Posterior cingulate gyrus (tissue), 11 donors: ENCODE results near the gene LRBA.

Experiments used
- DNase-seq, 10 donors: peaks; one replicate each; pipeline versions ENCODE4 v3.0.0 to v3.0.0-alpha.2; 2020 to 2021; ENCODE audit warnings: mixed read lengths in 3 of 10
- intact Hi-C: fragments of 100-400 bp; cut with DNase I; formaldehyde crosslinking; loops from one replicate; pipeline ENCODE4 v1.15.1; 2023

The LRBA gene

DNA sequence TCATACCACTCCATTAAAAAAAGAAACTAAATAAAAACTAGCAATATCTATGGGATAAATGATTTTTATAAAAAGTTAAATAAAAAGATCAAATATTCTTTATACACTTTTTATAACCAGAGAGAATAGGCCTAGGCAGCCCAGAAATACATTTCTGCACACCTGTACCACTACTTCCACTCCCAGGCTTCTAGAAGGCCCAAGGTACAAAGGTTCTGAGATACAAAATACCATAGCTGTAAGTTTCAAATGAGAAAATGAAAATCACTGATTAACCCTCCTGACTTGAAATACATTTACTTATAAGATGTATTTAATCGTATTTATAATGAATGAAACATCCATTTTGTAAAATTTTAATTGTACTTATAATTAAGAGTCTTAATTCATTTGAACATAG is 659.7 kb downstream of the LRBA start:
- no peak for DNase-seq
- intact Hi-C loops, result no loop called here

DNA sequence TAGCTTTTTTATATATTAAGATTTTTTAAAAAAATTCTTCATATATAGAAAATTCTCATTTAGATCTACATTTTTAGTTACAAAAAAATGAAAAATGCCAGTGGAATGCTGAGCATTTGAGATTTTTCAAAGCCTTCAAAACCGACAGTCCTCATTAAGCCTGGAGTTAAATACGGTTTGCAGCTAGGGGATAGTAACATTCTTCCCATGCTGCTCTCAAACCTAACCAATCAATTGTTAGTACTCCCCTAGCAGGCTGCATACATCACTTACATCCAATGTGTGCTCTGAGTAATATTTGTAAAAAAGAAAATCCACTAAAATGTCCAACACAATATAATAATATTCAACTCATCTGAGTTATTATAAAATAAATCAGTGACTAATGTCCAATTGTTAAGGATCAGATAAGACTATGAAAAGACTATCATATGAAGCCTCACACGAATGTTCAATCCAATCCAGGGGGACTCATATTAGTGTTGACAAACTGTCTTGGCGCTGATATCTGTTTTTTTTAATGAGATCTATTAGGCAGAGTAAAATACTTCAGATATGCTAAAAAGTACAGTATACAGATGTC is 660.8 kb downstream of the LRBA start:
- intact Hi-C loops, result no loop called here
- DNase-seq, result no peak

DNA sequence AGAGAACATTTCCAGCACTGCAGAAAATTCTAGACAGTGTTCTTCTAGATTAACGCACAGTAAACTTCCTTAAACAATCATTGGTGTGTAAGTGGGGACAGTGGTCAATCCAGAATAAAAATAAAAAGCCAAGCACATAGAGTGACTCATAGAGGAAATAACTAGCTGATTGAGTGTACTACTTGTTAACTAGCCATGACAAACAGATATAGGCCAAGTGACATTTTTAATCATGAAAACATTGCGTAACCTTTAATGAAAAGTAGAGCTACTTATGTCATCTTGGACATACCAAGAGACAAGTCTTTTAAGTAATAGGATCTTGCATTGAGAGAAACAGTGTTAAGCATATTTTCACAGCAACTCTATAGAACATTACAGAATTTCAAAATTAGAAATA is 667.0 kb downstream of the LRBA start:
- intact Hi-C loops, result no loop called here
- no peak for DNase-seq

DNA sequence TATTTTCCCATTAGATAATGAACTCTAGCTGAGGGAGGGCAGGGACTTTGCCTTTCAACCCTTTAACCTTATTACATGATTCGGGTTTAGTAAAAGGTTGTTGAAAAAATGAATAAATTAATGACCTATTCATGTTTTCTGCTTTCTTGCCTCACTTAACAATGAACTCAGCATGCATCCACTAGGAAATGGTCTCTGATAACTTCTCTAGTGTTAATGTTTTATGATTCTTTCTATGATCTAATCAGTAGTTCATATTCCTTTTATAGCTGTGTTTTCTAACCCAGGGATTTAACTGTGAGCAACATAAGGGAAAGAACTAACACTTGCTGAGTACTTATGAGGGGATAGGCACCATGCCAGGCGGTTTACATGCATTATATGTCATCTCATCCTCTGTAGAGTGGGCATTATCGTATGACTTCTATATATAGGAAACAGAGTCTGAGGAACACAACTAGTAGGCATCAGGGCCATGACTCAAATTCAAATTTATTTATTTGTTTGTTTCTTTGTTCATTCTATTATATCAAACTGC is 669.8 kb downstream of the LRBA start:
- DNase-seq, result no peak
- intact Hi-C loops, result no loop called here

DNA sequence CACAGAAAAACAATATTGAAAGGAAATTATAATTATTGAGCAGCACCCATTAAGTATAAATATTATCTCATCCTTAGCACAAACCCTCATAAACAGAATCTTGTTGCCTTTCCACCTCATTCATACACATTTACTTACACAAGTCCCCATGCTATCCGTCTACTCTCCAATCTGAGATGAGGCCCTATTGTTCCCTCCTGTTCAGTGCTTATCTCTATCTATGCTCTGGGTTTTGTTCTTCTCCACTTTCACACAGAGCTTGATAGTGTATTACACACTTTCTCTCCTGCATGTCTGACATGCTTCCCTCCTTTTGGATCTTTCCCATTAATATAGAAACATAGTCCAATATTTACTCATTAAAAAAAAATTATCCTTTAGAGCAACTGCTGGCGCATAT is 671.3 kb downstream of the LRBA start:
- no peak for DNase-seq
- intact Hi-C loops, result no loop called here

DNA sequence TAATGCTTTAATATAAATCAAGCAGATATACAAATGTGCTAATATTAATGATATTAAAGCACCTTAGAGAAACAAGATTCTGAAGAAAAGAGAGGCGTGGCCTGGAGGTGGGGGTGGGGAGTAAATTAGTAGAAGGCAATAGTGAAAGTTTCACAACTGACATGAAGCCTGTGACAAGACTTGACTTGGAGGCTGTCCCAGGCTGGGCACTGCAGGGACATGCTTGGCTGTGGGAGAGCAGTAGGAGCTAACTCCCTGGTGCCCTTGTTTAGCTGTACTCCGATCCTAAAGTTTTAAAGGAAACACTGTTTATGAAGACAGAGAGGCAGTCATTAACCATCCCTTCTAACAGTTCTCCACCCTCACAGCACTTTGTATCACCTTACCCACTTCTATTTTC is 672.1 kb downstream of the LRBA start:
- intact Hi-C loops, result no loop called here
- DNase-seq, result peak in 1 of 10 donors; percentile 15

DNA sequence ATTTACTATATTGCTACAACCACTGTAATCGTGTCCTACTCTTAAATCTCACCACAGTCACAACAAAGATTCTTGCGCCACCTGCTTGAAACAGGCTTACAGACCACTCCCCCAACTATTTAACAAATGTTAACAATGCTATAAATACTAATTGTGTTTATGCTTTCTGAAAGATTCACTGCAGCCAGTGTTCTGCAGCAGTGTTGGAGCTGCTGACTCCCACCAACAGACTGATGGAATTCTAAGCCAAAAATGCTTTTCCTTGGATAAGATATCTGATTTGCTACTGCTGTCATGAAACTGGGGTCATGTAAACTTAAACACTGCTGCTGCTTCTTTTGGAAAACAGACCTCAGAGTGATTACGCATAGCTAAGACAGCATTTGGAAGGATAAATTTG is 677.4 kb downstream of the LRBA start:
- intact Hi-C loops, result no loop called here

DNA sequence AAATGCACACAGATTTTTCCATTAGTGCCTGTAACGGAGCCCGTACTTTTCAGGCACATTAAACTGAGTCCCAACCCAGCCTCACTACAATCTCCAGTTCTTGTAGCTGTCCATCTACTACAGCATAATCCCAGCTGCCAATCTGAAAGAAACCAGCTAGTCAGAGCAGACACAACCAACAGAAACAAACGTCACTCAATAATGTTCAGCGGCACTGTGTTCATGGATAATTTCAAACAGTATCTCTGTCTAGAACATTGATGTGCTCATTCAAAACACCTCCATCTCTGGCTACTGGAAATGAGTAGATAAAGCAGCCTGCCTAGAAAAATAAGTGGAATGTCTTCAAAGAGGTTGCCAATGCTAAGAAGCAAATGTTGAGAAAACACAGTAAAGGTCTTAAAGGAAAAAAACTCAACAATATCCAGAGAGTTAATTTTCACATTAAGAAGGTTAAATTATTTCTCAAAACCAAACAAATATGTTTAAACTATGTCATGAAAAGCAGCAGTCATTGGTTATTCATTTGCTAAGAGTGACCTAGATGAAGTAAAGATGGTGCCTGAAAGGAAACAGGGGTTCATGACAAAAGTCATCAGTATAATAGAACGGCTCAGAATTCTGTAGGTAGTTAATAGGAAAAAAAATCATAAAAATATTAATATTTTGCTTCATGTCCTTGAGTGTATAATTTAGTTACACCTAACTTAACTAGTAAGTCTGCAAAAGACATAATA is 678.2 kb downstream of the LRBA start:
- intact Hi-C loops, result no loop called here
- DNase-seq, result no peak

More for the DNA sequence above, 677.4 kb downstream of the LRBA start:
- DNase-seq, result no peak

DNA sequence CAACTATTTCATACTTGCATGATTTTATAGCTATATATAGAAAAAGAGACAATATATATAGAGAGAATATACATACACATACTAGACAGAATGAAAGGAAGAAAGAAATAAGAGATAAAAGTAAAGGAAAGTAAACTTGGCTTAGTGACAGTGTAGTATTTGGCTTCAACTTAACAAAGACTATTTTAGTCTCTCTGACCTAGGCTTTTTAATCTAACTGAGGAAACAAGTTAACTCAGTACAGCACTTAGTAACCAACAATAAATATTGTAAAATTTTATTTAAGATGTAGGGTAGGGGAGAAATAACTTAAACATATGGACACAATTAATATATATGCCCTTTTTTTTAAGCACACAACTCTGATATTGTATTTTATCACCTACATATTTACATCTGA is 682.1 kb downstream of the LRBA start:
- DNase-seq, result no peak
- intact Hi-C loops, result no loop called here

DNA sequence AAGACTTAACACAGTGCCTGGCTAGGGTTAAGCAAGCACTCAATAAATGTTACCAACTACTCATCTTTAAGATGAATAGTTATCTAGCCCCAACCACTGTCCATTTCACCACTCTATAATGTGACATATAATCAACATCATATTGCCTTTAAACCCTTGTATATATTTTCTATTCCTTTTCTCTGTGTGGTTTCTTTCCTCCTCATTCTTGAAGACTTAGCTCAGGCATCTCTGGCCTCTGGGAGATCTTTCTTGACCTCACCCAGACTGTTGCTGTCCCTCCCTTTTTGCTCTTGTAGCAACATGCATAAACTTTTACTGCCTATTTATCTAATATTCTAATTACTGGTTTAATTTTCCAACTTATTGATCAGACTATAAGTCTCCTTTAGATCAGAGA is 683.0 kb downstream of the LRBA start:
- no peak for DNase-seq
- intact Hi-C loops, result no loop called here

DNA sequence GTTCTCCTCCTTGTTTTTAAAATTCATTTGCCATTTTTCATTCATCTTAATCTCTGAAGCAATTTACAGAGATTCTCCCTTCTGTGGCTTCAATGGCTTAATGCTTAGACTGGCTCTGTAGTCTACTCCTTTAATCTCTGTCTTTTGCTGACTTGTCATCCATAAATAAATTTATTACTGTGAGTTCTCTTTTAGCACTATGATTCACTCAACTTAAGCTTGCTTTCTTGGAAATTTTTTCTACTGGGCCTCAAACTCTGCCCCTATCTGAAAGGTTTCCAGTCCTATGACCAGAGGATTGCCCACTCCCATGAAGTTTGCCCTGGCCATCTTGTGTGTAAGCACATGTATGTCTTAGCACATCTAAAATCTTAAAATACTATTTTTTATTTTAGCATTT is 685.7 kb downstream of the LRBA start:
- DNase-seq, result no peak
- intact Hi-C loops, result no loop called here

DNA sequence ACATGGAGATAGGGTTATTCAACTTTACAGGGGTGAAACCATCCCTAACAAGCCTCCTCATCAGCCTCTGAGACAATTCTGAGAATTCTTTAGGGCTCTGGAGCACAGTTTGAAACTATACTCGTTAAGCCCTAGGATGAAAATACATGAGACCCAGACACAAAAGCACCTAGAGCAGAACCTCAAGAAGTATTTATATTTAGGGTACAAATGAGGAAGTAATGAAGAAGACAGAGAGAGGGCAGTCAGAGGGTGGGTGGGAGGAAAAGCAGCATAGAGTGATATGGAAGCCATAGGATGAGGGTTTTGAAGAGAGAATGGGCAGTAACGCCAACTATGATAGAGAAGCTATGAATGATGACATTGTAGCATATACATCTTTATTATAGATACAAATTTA is 686.6 kb downstream of the LRBA start:
- intact Hi-C loops, result no loop called here
- no peak for DNase-seq

DNA sequence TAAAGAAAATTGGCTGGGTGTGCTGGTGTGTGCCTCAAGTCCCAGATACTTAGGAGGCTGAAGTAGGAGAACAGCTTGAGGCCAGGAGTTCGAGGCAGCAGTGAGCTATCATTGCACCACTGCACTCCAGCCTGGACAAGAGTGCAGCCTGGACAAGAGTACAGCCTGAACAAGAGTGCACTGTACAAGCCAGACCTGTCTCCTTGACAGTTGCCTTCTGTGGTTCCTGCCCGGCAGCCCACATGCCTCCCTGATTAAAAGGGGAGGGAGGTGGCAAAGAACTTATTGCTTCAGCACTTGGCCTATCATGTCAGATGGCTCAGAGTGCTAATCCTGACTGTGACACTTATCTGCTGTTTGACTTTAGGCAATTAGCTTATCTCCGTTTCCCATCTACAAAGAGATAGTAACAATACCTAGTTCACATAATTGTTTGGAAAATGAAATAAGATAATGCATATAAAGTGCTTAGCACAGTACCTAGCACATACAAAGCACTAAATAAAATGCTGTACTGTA is 687.8 kb downstream of the LRBA start:
- intact Hi-C loops, result no loop called here
- DNase-seq, result no peak

DNA sequence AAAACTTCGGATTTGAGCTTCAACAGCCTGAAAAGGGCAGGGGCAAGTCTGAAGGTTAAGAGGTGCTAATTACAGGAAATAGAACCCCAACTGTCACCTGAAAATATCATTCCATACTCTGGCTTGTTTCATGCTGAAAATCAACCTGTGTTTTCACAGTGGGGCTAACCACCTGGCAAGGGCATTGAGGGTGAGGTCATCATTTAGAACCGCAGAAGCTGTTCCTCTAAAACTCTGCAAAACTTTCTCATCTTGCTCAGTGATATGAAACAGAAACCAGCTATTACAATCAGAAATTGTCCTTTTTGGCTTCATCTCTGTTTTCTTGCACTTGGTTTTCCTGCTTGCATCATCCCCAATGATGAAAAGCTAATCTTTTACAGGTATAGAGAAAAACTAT is 689.2 kb downstream of the LRBA start:
- DNase-seq, result no peak

DNA sequence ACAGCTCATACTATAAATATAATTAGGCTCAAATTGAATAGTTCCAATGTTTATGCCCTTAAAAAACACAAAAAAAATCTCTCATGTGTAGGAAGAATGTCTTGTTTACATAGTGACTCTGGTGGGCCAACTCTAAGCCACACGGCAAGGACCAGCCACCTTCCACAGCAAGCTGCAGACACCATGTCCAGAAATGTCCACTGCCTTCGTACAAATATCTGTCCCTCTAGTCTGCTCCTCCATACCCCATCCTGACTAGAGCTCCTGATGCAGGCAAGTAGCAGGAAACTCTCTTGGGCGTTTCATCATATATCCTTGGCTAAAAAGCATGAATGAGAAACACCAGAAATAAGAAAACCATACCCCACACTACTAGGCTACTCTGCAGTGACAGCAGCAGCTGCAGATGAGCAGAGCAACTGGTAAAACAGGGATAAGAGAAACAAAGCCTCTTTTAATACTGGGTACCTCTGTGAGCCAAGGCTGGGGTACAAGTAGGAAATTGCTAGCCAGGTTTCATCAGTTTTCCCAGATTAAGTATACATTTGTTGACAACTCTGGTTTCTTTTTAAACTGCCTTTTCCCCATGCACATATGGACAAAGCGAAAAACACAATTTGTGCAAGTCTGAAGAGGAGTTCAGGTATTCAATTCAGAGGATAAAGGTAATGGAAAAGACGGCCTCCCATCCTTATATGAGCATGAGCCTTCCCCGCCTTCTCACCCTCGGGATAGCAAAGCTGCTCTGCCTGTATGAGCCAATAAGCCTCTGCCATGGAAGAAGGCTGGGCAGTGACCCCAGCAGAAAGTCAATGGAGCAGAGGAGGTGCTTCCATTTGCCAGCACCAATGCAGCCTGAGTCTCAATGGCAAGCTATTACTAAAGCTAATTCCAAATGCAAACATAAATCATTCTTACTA is 691.4 kb downstream of the LRBA start:
- no peak for DNase-seq
- intact Hi-C loops, result no loop called here

More for the DNA sequence above, 689.2 kb downstream of the LRBA start:
- intact Hi-C loops, result no loop called here

DNA sequence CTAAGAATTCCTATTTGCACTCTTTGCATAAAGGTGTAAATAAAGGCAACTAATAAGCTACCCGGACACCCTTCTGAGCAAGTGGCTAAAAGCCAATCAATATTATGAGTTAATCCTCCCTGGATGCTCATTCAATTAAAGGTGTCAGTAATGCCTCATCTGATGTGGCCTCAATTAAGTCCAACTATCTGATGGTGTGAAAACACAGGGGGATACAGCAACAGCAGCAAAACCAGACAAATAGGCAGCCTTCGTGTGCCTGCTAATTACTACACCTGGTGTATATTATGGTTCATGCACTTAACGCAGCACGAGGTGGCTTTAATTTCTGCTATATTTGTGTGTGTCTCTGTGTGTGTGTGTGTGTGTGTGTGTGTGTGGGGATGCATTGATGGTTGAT is 692.4 kb downstream of the LRBA start:
- DNase-seq, result no peak
- intact Hi-C loops, result no loop called here

DNA sequence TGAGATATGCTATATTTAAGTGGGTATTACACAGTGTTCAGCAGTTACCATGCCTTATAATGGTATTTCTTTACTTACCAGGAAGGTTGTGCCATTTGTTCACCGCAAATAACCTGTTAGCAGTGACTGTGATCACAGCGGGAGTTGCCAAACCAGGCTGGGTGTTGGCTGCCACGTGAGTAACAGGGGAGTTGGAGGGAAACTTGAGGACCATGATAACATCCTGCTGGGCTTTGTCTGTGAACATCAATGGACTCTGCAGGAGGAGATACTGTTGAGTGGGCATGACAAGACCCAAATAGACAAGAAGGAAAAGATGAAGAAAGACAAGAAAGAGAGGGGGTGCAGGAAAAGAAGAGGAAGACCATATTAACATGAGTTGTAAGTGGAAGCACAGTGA is 694.0 kb downstream of the LRBA start:
- DNase-seq, result no peak
- intact Hi-C loops, result no loop called here

DNA sequence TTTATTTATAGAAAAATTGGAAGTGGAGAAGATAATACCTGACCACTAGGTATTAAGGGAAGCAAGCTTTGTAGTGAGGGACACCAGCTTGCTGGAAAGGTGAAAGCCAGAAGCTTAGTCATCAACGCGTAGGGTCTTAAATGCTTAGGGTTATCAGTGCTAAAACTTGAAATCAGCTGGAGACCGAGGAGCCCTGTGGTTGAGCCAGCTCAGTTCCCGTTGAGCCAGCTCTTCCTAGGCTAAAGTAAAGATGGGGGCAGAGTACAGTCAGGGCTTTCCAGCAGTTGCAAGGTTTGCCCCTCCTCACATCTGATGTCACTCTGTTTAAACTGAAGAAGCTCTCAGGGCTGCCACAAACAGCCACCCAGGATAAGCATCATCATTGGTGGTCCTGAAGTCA is 696.1 kb downstream of the LRBA start:
- no peak for DNase-seq
- intact Hi-C loops, result no loop called here

DNA sequence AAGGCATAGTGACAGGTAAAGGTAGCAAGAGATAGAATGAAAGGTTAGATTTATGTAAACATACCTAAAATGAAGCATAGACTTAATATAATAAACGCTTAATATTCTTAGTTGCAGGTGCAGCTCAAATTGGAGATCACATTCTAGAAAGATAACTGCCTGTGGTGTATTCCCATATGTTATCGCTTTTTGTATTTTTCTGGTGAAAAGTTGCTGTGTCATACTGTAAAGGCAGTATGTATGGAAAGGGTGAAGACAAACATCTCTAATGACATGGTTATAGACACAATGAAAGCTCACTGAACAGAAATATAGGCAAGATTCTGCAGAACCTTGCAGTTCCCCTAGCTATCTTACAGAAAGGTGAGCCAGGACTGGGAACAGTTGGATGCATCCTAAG is 696.6 kb downstream of the LRBA start:
- no peak for DNase-seq
- intact Hi-C loops, result no loop called here

DNA sequence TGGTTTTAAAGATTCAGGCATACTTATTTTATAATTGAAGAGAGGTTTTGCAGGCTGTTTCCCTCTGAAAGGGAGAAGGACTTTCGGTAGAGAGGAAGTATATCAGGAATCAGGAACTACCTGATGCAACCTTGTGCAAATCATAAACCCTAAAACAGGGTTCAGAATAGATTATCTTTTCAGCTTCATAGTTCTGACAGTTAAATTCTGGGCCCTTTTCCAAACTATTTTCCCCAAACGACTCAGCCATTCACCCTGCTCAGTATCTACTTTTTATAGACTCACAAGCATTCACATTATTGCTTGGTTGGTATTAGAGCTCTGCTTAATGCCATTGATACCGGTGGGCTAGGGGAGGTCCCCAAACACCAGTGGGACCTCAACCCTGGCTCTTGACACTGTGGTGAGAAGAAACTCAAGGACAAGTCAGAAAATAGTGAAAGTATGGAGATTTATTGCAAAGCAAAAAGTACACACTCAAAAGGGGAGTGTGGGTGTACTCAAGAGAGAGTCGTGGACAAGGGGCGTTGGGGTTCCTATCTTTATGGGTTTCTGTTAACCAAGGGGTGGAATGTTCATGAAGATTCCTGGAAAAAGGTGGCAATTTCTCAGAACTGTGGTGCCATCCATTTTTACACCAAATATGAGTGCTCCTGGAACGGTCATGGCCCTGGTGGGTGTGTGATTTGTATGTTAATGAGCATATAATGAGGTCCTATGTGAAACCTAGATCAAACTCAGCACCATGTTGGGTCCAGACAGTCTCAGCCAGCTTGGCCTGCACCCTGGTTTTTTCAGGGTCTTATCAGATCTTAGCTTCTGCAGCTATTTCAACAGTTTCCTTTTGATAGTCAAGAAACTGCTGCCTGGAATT is 698.5 kb downstream of the LRBA start:
- intact Hi-C loops, result no loop called here
- DNase-seq, result no peak
